Measurements from ENCODE around the gene TP73. TPM values are rescaled to one million over a fixed set of nuclear protein-coding genes. Genes with fewer than 3 reads are reported as not detected.
"Not testable (repeated sequence)": the region's sequence is repeated elsewhere in the genome, so short reads cannot be mapped to it uniquely, and the experiment has no call there.

The TP73 gene
- total RNA-seq, 1 experiment from 2014 or later: 11.9 TPM

GRCh38 chr1:3620708-3621107 lies 31.6 kb upstream of the TP73 start:
- Mint-ChIP-seq H3K36me3 (ENCODE audit: insufficient read depth, unreplicated experiment) (peaks cover 10% of the 10 kb centered on the region), H3K27ac (ENCODE audit: unreplicated experiment) (no peak overlapping the region), H3K9me3 (ENCODE audit: unreplicated experiment) (no peaks in the 10 kb centered on the region), H3K4me3 (ENCODE audit: unreplicated experiment) (no peak overlapping the region), H3K27me3 (ENCODE audit: insufficient read depth, unreplicated experiment) (no peaks in the 10 kb centered on the region), H3K4me1 (ENCODE audit: low read depth, unreplicated experiment) (peaks cover 17% of the 10 kb centered on the region)
- no peak overlapping the region for H3K4me3 ChIP-seq (ENCODE audit: low read depth, low read length)
- H3K27me3 ChIP-seq (replicated peaks; ENCODE audit: control insufficient read depth, insufficient read depth, low read length): no peaks in the 10 kb centered on the region
- TF ChIP-seq CTCF (IDR thresholded peaks at IDR 0.05; ENCODE audit: insufficient read depth in 1 of 2, low read depth in 1 of 2, low read length in 1 of 2, severe bottlenecking in 1 of 2, unreplicated experiment in 1 of 2): no peak
- CTCF ChIA-PET: interaction anchor here (1.3 to 2.6 kb wide), 4 partner anchors 29 to 168 kb away, joined by 4 to 24 read pairs (median 8); no protein-coding TSS in a partner anchor
- POLR2A ChIA-PET: no interaction called here
- intact Hi-C loops (cut with micrococcal nuclease; ENCODE audit: unreplicated experiment): loop anchor here (5.0 kb wide), 1 partner anchor 102 kb away; no protein-coding TSS in a partner anchor
- BruUV-seq (replicated peaks): no TSS peak
- peaks cover 13% of the 10 kb centered on the region for H3K4me1 ChIP-seq
- no peaks in the 10 kb centered on the region for H3K36me3 ChIP-seq (ENCODE audit: control insufficient read depth, insufficient read depth, low read length)
- no peak for DNase-seq
- no peaks in the 10 kb centered on the region for H3K9me3 ChIP-seq

GRCh38 chr1:3621151-3621671 lies 31.1 kb upstream of the TP73 start:
- H3K4me3 Mint-ChIP-seq (ENCODE audit: unreplicated experiment); H3K36me3 ChIP-seq (ENCODE audit: control insufficient read depth, insufficient read depth, low read length); BruUV-seq (replicated peaks); POLR2A ChIA-PET; H3K27me3 ChIP-seq (replicated peaks; ENCODE audit: control insufficient read depth, insufficient read depth, low read length); H3K27ac Mint-ChIP-seq (ENCODE audit: unreplicated experiment); H3K9me3 ChIP-seq; H3K4me3 ChIP-seq (ENCODE audit: low read depth, low read length); H3K9me3 Mint-ChIP-seq (ENCODE audit: unreplicated experiment); H3K27me3 Mint-ChIP-seq (ENCODE audit: insufficient read depth, unreplicated experiment): not testable (repeated sequence)
- peaks cover 18% of the 10 kb centered on the region for H3K4me1 ChIP-seq
- Mint-ChIP-seq H3K4me1 (ENCODE audit: low read depth, unreplicated experiment) (peaks cover 14% of the 10 kb centered on the region), H3K36me3 (ENCODE audit: insufficient read depth, unreplicated experiment) (peaks cover 15% of the 10 kb centered on the region)
- peak in 1 of 2 experiments; percentile 29 for DNase-seq
- CTCF ChIA-PET: interaction anchor here (1.3 to 2.6 kb wide), 4 partner anchors 30 to 168 kb away, joined by 4 to 24 read pairs (median 8); no protein-coding TSS in a partner anchor
- intact Hi-C loops (cut with micrococcal nuclease; ENCODE audit: unreplicated experiment): loop anchor here (5.0 kb wide), 1 partner anchor 101 kb away; no protein-coding TSS in a partner anchor
- peak; percentile 34 to 46 for TF ChIP-seq CTCF (IDR thresholded peaks at IDR 0.05; ENCODE audit: insufficient read depth in 1 of 2, low read depth in 1 of 2, low read length in 1 of 2, severe bottlenecking in 1 of 2, unreplicated experiment in 1 of 2)

- BruUV-seq (replicated peaks); POLR2A ChIA-PET; H3K27ac Mint-ChIP-seq (ENCODE audit: unreplicated experiment); H3K9me3 ChIP-seq; DNase-seq; H3K36me3 ChIP-seq (ENCODE audit: control insufficient read depth, insufficient read depth, low read length); H3K27me3 Mint-ChIP-seq (ENCODE audit: insufficient read depth, unreplicated experiment); H3K27me3 ChIP-seq (replicated peaks; ENCODE audit: control insufficient read depth, insufficient read depth, low read length); H3K4me3 ChIP-seq (ENCODE audit: low read depth, low read length); H3K9me3 Mint-ChIP-seq (ENCODE audit: unreplicated experiment): not testable (repeated sequence)
- intact Hi-C loops (cut with micrococcal nuclease; ENCODE audit: unreplicated experiment): loop anchor here (5.0 kb wide), 1 partner anchor 100 kb away; no protein-coding TSS in a partner anchor
- peaks cover 18% of the 10 kb centered on the region for H3K4me1 ChIP-seq
- peaks cover 18% of the 10 kb centered on the region for H3K36me3 Mint-ChIP-seq (ENCODE audit: insufficient read depth, unreplicated experiment)
- peaks cover 14% of the 10 kb centered on the region for H3K4me1 Mint-ChIP-seq (ENCODE audit: low read depth, unreplicated experiment)
- peak overlapping the region; percentile 48 for H3K4me3 Mint-ChIP-seq (ENCODE audit: unreplicated experiment)
- CTCF ChIA-PET: interaction anchor here (1.6 to 2.6 kb wide), 2 partner anchors 57 to 169 kb away, joined by 6 to 24 read pairs; no protein-coding TSS in a partner anchor
Measured at GRCh38 chr1:3622102-3622501, 30.2 kb upstream of the TP73 start.
